ENCODE data around the gene GHRL. TPM values are rescaled to one million over a fixed set of nuclear protein-coding genes. Genes with fewer than 3 reads are reported as not detected.
"Not testable (repeated sequence)": the region's sequence is repeated elsewhere in the genome, so short reads cannot be mapped to it uniquely, and the experiment has no call there.

GHRL gene
- total and polyA plus RNA-seq, 2 of the 4 experiments (the other 2 are of a cell fraction) = 0.27 TPM; not detected in 1

DNA sequence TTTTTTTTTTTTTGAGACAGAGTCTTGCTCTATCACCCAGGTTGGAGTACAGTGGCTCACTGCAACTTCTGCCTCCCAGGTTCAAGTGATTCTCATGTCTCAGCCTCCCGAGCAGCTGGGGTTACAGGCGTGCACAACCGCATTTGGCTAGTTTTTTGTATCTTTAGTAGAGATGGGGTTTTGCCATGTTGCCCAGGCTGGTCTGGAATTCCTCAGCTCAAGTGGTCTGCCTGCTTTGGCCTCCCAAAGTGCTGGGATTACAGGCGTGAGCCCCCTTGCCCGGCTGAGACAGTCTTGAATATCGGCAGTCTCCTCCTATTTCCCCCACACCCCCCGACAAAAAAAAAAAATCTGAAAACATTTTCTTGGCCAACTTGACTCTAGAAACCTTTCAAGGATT is 25.8 kb downstream of the GHRL start:
- H3K4me2 ChIP-seq (ENCODE audit: low read depth, low read length); H2BK20ac ChIP-seq (ENCODE audit: low read depth, low read length); H3K9me3 ChIP-seq (ENCODE audit: control insufficient read depth, insufficient read depth, low read length); H3K4ac ChIP-seq (ENCODE audit: low read depth, low read length); CTCF ChIA-PET; H4K91ac ChIP-seq (ENCODE audit: insufficient read depth, low read depth, low read length); H3K4me1 ChIP-seq (ENCODE audit: control insufficient read depth, insufficient read depth, low read length); dilution Hi-C loops (cut with HindIII; ENCODE audit: low sequenced_read_pairs, unreplicated experiment); H3K27me3 ChIP-seq (ENCODE audit: control insufficient read depth, insufficient read depth, low read length); H3K56ac ChIP-seq (ENCODE audit: extremely low read depth, insufficient read depth, low read length); H3K14ac ChIP-seq (replicated peaks; ENCODE audit: low read depth, low read length); H2AK9ac ChIP-seq (replicated peaks; ENCODE audit: low read depth, low read length, poor library complexity); H3K18ac ChIP-seq (ENCODE audit: low read depth, low read length); H3K9me1 ChIP-seq (ENCODE audit: insufficient read depth, low read length); H2AFZ ChIP-seq (replicated peaks; ENCODE audit: low read length, poor library complexity); H2BK5ac ChIP-seq (ENCODE audit: low read depth, low read length, poor library complexity, severe bottlenecking); in situ Hi-C loops (cut with MboI; ENCODE audit: low sequenced_read_pairs); H3K4me3 ChIP-seq (ENCODE audit: insufficient read depth, low read depth, low read length); H2BK120ac ChIP-seq (ENCODE audit: low read depth, low read length); DNase-seq; intact Hi-C loops (cut with micrococcal nuclease); H2AK5ac ChIP-seq (ENCODE audit: low read depth, low read length); BruUV-seq (replicated peaks); H3K23ac ChIP-seq (ENCODE audit: low read depth, low read length); H2BK15ac ChIP-seq (ENCODE audit: low read depth, low read length); H4K8ac ChIP-seq (ENCODE audit: low read depth in 2 of 2, low read length in 2 of 2); H3K27ac ChIP-seq (ENCODE audit: insufficient read depth, low read length); H4K20me1 ChIP-seq (ENCODE audit: insufficient read depth, low read length); H3K9ac ChIP-seq (ENCODE audit: low read depth, low read length); ATAC-seq (ENCODE audit: low read depth); POLR2A ChIA-PET (ENCODE audit: unreplicated experiment); H4K5ac ChIP-seq (ENCODE audit: low read depth, low read length): not testable (repeated sequence)
- peaks cover 25% of the 10 kb centered on the region for H3K36me3 ChIP-seq (ENCODE audit: control insufficient read depth, insufficient read depth, low read length)
- no CpG with 5 or more reads among the region's 7 CpGs for WGBS, 2 experiments (ENCODE audit: extremely low coverage in 2 of 2, insufficient read length in 1 of 2)
- H3K79me1 ChIP-seq (ENCODE audit: low read depth in 1 of 2, low read length in 2 of 2) = peaks cover 23 to 65% of the 10 kb centered on the region in 2 experiments

All from IMR-90 (cell line).